ENCODE results near the gene AK2.

AK2 gene

GRCh38 chr1:33021567-33022431, 14.9 kb downstream of the AK2 start:
- DNase-seq = no peak

- no peak for DNase-seq
Observed at GRCh38 chr1:33018112-33018511, 18.6 kb downstream of the AK2 start.

- DNase-seq = no peak
Observed at GRCh38 chr1:33017175-33017574, 19.5 kb downstream of the AK2 start.

- DNase-seq = no peak
Observed at GRCh38 chr1:33015216-33015615, 21.5 kb downstream of the AK2 start.

GRCh38 chr1:33014464-33015163, 22.1 kb downstream of the AK2 start:
- DNase-seq = no peak

GRCh38 chr1:33013791-33014190, 22.9 kb downstream of the AK2 start:
- DNase-seq = no peak

GRCh38 chr1:33012165-33012564, 24.5 kb downstream of the AK2 start:
- DNase-seq = no peak

GRCh38 chr1:33010932-33011731, 25.6 kb downstream of the AK2 start:
- no peak for DNase-seq

- DNase-seq = no peak
Observed at GRCh38 chr1:33009561-33009960, 27.1 kb downstream of the AK2 start.

GRCh38 chr1:33008051-33008914, 28.4 kb downstream of the AK2 start:
- no peak for DNase-seq

- DNase-seq = peak; percentile 93
Observed at GRCh38 chr1:33007190-33008050, 29.3 kb downstream of the AK2 start.

- DNase-seq = no peak
Observed at GRCh38 chr1:33005838-33006421, 30.8 kb downstream of the AK2 start.

- no peak for DNase-seq
Observed at GRCh38 chr1:33005117-33005837, 31.4 kb downstream of the AK2 start.

- DNase-seq = no peak
Observed at GRCh38 chr1:33004613-33005012, 32.1 kb downstream of the AK2 start.

- DNase-seq = no peak
Observed at GRCh38 chr1:33003657-33004056, 33.0 kb downstream of the AK2 start.

GRCh38 chr1:33002006-33002405, 34.7 kb downstream of the AK2 start:
- DNase-seq = no peak

GRCh38 chr1:33001282-33001681, 35.4 kb downstream of the AK2 start:
- DNase-seq = no peak

GRCh38 chr1:33000427-33001026, 36.2 kb downstream of the AK2 start:
- DNase-seq = no peak

- no peak for DNase-seq
Observed at GRCh38 chr1:32998997-32999396, 37.7 kb downstream of the AK2 start.

GRCh38 chr1:32998064-32998463, 38.6 kb downstream of the AK2 start:
- DNase-seq = no peak

All from amniotic stem cell (primary cell).